ENCODE data around the gene CXCL14.
"Not testable (repeated sequence)": the region's sequence is repeated elsewhere in the genome, so short reads cannot be mapped to it uniquely, and the experiment has no call there.

The CXCL14 gene

GRCh38 chr5:135541807-135542502 is 36.8 kb downstream of the CXCL14 start:
- FAIRE-seq: no peak

GRCh38 chr5:135539430-135540005 is 39.3 kb downstream of the CXCL14 start:
- FAIRE-seq: no peak

GRCh38 chr5:135538261-135538660 is 40.5 kb downstream of the CXCL14 start:
- FAIRE-seq: no peak

- FAIRE-seq: no peak
These were observed 41.0 kb downstream of the CXCL14 start for GRCh38 chr5:135537745-135538144.

GRCh38 chr5:135537271-135537670 is 41.5 kb downstream of the CXCL14 start:
- no peak for FAIRE-seq

GRCh38 chr5:135535820-135536801 is 42.7 kb downstream of the CXCL14 start, which contains the start of gene NEUROG1:
Gene NEUROG1 (minus strand): TSS chr5:135535964. CDS start chr5:135535690, 274 bp downstream.
- no peak for FAIRE-seq

DNA sequence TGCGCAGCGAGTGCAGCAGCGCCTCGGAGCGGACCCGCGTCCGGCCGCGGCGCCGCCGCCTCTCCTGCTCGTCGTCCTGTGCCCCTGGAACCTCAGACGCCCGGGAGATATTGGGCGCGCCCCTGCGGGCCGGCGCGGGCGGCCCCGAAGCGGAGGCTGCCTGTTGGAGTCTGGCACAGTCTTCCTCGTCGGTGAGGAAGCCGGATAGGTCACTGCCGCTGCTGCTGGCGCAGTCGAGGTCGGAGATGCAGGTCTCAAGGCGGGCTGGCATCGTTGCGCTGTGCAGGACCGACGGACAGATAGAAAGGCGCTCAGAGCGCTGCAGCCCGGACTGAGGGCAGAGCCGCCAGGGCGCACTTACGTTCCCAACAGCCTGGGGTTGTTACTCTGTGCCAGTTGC is 43.4 kb downstream of the CXCL14 start:
- no peak for FAIRE-seq

GRCh38 chr5:135534609-135535419 is 44.0 kb downstream of the CXCL14 start:
- FAIRE-seq: no peak

- FAIRE-seq: no peak
These were observed 45.0 kb downstream of the CXCL14 start for GRCh38 chr5:135533794-135534193.

GRCh38 chr5:135533334-135533733 is 45.5 kb downstream of the CXCL14 start:
- no peak for FAIRE-seq

GRCh38 chr5:135529576-135529975 is 49.2 kb downstream of the CXCL14 start:
- FAIRE-seq: not testable (repeated sequence)

DNA sequence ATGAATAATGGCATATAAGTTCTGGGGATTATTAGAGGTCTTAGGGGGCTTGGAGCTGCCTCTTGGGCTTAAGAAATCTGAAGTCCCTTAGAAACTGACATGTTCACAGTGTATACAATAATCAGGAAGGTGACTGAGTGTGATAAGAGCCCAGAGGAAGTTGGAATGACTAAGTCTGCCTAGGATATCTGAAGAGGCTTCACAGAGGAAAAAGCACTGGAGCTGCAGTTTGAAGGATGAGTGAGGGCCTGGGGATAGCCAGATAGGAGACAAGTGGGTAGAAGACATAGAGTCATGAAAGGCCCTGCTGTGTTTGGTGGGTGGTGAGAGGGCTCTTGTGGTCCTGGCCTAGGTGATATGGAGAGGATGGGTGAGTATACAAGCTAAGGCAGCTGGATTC is 51.9 kb downstream of the CXCL14 start:
- FAIRE-seq: no peak

DNA sequence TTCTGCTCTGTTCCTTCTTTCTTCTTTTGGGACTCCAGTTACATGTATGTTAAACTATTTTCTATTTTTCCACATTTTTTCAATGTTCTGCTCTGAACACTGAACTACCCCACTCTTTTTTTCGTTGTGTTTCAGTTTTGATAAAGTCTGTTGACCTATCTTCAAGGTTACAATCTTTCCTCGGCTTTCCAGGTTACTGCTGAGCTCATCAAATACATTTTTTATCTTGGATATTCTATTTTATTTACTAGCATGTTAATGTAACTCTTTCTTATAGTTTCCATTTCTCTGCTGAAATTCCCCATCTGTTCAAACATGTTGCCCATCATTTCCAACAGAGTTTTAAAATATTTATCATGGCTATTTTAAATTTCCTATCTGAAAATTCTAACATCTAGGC is 56.8 kb downstream of the CXCL14 start:
- FAIRE-seq: no peak

All from TTC549 (cell line).